22Rv1 (cell line): ENCODE data around the gene TMEM145.

Experiments used
- H3K27ac ChIP-seq: fragments of 450-650 bp; 2 replicates; pipeline ENCODE4 v1.5.1; 2017
- CTCF ChIP-seq: fragments of 450-650 bp; IDR thresholded peaks from 2 replicates; pipeline ENCODE4 v1.5.1; 2017; ENCODE audit warnings: mild to moderate bottlenecking
- ZFX ChIP-seq: fragments of 450-650 bp; IDR thresholded peaks from 2 replicates; pipeline ENCODE4 v1.6.1; 2017; ENCODE audit warnings: antibody characterized with exemption, borderline replicate concordance

Gene TMEM145

GRCh38 chr19:42345191-42345812 is 32.2 kb downstream of the TMEM145 start:
- TF ChIP-seq ZFX (no peak), CTCF (no peak)
- H3K27ac ChIP-seq: no peak overlapping the region

- TF ChIP-seq ZFX (no peak), CTCF (no peak)
- H3K27ac ChIP-seq: no peak overlapping the region
Observed at GRCh38 chr19:42348211-42348610, 35.1 kb downstream of the TMEM145 start.

- TF ChIP-seq ZFX: no peak
- TF ChIP-seq CTCF: no peak
Observed at GRCh38 chr19:42349378-42350107, 36.4 kb downstream of the TMEM145 start.

GRCh38 chr19:42350417-42350816 is 37.3 kb downstream of the TMEM145 start:
- no peak for TF ChIP-seq CTCF
- no peak for TF ChIP-seq ZFX
- no peak overlapping the region for H3K27ac ChIP-seq

More at GRCh38 chr19:42349378-42350107, 36.4 kb downstream of the TMEM145 start:
- no peak overlapping the region for H3K27ac ChIP-seq

GRCh38 chr19:42351079-42351735 is 38.1 kb downstream of the TMEM145 start:
- no peak for TF ChIP-seq CTCF
- no peak for TF ChIP-seq ZFX
- H3K27ac ChIP-seq: no peak overlapping the region

- H3K27ac ChIP-seq: no peak overlapping the region
- no peak for TF ChIP-seq CTCF
- TF ChIP-seq ZFX: no peak
Observed at GRCh38 chr19:42352301-42353259, 39.5 kb downstream of the TMEM145 start.
